ENCODE results near the gene HSDL1. TPM values are rescaled to one million over a fixed set of nuclear protein-coding genes. Genes with fewer than 3 reads are reported as not detected.
"Not testable (repeated sequence)": the region's sequence is repeated elsewhere in the genome, so short reads cannot be mapped to it uniquely, and the experiment has no call there.

The HSDL1 gene
- polyA plus RNA-seq, 5 donors: 33.5 to 46.7 (median 44.7) TPM

DNA sequence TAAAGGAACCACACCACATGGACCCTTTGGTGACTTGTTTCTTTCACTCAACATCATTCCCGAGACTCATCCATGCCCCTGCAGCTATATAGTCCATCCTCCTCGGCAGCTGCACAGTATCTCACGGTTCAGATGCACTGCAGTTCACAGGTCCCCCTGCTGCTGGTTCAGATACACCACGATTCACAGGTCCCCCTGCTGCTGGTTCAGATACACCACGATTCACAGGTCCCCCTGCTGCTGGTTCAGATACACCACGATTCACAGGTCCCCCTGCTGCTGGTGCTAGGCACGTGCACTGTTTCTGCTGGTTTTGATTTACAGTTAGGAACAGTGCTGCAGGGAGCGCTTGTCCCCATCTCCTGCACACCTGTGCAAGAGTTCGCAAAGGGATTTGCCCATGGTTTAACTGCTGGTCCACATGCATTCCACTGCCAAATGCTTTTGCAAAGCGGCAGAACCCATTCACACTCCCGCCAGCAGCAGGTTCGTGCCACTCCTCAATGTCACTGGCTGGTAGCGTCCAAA is 3.8 kb downstream of the HSDL1 start:
- no peak for DNase-seq

GRCh38 chr16:84139628-84140258 is 5.2 kb downstream of the HSDL1 start:
- DNase-seq: no peak

- peak; percentile 45 to 53 for DNase-seq
These were observed 6.0 kb downstream of the HSDL1 start for GRCh38 chr16:84138824-84139627.

- no peak for DNase-seq
These were observed 6.5 kb downstream of the HSDL1 start for GRCh38 chr16:84138500-84138823.

GRCh38 chr16:84137769-84138357 is 7.1 kb downstream of the HSDL1 start:
- no peak for DNase-seq

DNA sequence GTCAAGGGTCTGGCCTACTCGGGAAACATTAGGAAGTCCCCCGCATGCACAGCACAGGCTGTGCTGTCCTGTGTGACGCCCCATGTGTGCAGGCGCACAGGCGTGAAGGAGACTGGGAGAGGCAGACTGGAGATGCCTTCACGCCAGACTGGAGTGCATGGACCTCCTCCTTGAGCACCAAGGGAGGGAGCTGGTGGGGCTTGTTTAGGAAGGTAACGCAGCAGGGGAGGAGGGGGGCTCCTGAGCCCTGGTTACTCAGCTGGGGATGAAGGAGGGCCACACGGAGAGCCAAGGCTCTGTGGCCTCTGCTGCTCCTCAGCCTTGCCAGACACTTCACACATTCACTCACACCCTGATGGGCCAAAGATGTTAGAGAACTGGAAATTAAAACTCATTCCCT is 7.7 kb downstream of the HSDL1 start:
- no peak for DNase-seq

DNA sequence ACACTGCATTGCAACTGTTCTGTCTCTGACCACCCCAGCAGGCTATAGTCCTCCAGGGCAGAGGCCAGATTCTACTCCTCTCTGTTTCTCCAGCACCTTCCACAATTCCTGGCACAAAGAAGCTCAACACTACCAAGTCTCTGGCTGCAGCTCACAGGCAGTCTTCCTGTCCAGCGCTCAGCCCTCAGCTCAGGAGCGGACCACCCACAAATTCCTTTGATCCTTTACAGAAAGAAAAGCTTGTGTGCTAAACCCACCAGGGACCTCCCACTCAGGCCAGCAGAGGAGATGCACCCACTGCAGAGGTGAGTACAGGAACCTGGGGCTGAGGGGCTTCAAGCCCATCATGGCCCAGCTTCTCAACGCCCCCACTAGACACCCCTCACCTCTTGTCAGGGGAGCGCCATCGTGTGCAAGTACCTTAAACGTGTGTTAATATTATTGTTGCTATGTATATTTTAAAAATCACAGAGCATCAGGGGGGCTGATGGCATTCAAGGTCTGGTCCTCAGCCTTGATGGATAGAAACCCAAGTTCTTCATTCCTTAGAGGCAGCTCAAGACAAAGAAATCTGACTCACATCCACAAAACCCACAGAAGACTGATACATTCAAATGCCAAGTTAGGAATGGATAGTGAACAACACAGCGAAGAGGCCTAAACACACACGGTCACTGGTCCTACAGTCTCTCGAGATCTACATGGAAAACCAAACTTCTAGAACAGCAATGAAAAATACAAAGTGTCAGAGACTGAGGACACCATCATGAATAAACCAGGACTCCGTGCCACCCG is 8.4 kb downstream of the HSDL1 start:
- no peak for DNase-seq

- no peak for DNase-seq
These were observed 12.3 kb downstream of the HSDL1 start for GRCh38 chr16:84132527-84133285.

GRCh38 chr16:84131117-84131516 is 13.9 kb downstream of the HSDL1 start:
- DNase-seq: no peak

- no peak for DNase-seq
These were observed 20.5 kb downstream of the HSDL1 start for GRCh38 chr16:84124257-84125073.

DNA sequence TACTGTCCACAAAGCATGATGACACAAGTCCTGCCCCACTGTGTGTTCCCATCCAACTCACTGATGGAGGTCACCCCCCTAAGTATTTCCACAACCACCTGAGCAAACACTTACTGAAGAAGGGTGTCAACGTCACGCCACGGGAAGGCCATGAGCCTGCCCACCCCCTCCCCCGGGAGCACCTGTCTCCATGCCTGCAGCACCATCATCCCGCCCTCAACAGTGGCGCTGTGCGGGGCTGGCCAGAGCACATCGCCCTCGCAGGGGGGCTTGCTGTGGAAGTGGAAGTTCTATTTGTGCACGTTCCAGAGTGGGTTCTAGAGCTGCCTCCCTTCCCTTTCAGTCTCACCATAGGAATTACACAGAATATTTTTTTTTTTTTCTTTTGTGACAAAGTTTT is 24.0 kb downstream of the HSDL1 start:
- DNase-seq: no peak

GRCh38 chr16:84120023-84120422 is 25.0 kb downstream of the HSDL1 start:
- no peak for DNase-seq

DNA sequence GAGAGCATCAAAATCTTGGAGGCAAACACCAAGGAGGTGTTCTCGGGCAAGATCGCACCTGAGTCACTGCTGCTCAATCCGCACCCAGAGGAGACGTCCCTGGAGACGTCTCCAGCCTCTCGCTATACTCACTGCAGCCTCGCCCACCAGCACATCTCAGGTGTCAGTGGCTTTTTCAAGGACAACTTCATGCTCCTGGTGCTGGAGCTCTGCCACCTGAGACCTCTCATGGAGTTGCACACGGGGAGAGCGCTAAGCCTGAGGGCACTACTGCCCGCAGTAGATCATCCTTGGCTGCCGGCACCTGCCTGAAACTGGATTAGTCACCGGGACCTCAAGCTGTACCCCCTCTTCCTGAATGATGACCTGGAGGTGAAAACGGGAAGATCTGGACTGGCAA is 25.6 kb downstream of the HSDL1 start:
- DNase-seq: no peak

GRCh38 chr16:84118315-84118714 is 26.7 kb downstream of the HSDL1 start:
- not testable (repeated sequence) for DNase-seq

GRCh38 chr16:84117494-84117843 is 27.5 kb downstream of the HSDL1 start:
- DNase-seq: no peak

DNA sequence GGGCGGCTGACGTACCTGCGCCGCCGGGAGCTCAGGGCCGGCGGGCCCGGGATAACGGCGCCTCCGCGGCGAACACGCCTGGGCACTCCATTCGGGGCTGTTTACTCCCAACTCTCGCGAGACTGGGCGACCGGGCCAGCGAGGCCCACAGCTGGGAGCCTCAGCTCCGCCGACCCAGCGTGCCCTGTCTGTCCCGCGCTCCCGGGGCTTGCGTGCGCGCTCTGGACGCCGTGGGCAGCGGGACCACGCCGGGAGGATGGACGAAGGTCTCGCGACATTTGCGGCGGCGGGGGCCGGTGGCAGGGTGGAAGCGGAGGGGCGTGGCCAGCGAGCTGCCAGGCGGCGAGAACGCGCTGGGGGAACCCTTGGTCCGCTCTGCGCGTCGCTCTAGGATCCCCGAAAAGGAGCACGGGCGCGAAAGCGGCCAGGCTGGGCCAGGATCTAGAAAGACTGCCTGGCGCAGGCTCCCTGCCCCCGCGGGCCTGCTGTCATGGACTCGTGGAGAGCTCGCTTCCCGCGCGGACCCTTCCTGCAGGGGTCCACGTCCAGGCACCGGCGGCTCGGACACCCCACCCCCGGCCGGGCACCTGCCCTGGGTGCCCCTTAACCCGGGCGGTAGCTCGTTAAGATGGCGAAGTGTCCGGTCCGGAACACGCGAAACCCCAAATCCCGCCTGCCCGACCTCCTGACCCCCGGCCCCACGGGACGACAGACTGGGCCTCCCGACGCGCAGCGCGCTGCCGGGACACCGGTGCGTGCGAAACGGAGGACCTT is 28.1 kb downstream of the HSDL1 start, which contains the start of gene MBTPS1:
Gene MBTPS1, minus strand, starts transcription at position 223 of the 774 bp plus-strand sequence. CDS start 15,159 bp downstream, outside the sequence.
- DNase-seq: peak; percentile 98 to 99

- peak in 1 of 2 donors; percentile 29 for DNase-seq
These were observed 28.9 kb downstream of the HSDL1 start for GRCh38 chr16:84115919-84116719.

DNA sequence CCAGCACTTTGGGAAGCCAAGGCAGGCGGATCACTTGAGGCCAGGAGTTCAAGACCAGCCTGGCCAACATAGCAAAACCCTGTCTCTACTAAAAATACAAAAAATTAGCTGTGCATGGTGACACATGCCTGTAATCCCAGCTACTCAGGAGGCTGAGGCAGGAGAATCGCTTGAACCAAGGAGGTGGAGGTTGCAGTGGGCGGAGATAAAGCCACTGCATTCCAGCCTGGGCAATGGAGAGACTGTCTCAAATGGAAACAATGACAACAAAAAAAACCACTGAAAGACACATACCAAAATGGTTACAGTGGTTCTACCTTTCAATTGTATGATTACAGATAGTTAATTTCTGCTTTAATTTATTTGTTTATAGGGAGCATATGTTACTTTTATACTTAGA is 33.0 kb downstream of the HSDL1 start:
- not testable (repeated sequence) for DNase-seq

- DNase-seq: no peak
These were observed 33.5 kb downstream of the HSDL1 start for GRCh38 chr16:84111525-84111924.
